HepG2 (cell line): ENCODE measurements around the gene TREM1.

ENCODE experiments used
- CCDC6 ChIP-seq: sonication (generic); formaldehyde crosslinking; IDR thresholded peaks from 2 replicates; pipeline ENCODE4 v1.8.1; 2022; ENCODE audit warnings: mild to moderate bottlenecking, missing genetic modification reagents, moderate library complexity
- CTCF ChIP-seq: sonication (generic); formaldehyde crosslinking; IDR thresholded peaks from 2 replicates; pipeline ENCODE4 v1.5.0; 2020; ENCODE audit warnings: mild to moderate bottlenecking, missing genetic modification reagents, moderate library complexity
- ZNF274 ChIP-seq: sonication (generic); formaldehyde crosslinking; IDR thresholded peaks from 2 replicates; pipeline ENCODE4 v1.5.1; 2020; ENCODE audit warnings: mild to moderate bottlenecking, missing genetic modification reagents
- ZNF331 ChIP-seq: sonication (generic); formaldehyde crosslinking; IDR thresholded peaks from 2 replicates; pipeline ENCODE4 v1.4.0; 2020; ENCODE audit warnings: missing genetic modification reagents
- ZNF589 ChIP-seq: sonication (generic); formaldehyde crosslinking; conservative IDR thresholded peaks from 2 replicates; pipeline ENCODE4 v1.8.0; 2022; ENCODE audit warnings: mild to moderate bottlenecking, moderate library complexity, missing genetic modification reagents
- ZZZ3 ChIP-seq: sonication (generic); formaldehyde crosslinking; IDR thresholded peaks from 2 replicates; pipeline ENCODE4 v1.4.0; 2020; ENCODE audit warnings: missing genetic modification reagents, mild to moderate bottlenecking, borderline replicate concordance

GRCh38 chr6:41247288-41247865 lies 39.1 kb downstream of the TREM1 start:
- TF ChIP-seq ZNF274 (CRISPR knock-in tag) (no peak), CTCF (CRISPR knock-in tag) (no peak), ZNF589 (no peak), CCDC6 (CRISPR knock-in tag) (no peak), ZNF331 (CRISPR knock-in tag) (no peak), ZZZ3 (CRISPR knock-in tag) (no peak)
